NCI-H226 (cell line): ENCODE data around the gene EPS8L3.
"Not testable (repeated sequence)": the region's sequence is repeated elsewhere in the genome, so short reads cannot be mapped to it uniquely, and the experiment has no call there.

Source experiments
- DNase-seq: peaks from one replicate; pipeline ENCODE4 v3.0.0-alpha.2; 2015

EPS8L3 gene

DNA sequence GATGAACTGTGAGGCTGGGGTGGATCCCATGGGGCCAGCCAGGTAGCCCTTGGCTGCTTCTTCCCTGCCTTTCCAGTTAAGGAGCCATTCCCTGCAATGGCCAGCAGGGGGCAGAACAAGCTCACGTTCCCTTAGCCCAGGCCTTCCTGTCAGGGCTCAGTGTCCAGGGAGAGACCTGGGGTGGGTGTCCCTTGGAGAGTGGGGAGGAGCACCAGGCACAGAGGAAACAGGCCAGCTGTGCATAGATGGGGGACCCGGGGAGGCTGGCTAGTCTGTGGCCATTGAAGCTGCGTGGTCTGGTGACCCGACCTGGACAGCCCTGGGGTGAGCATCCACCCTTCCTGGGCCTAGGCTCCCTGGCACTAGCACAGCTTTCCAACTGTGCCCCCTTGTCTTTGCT, 13.2 kb upstream of the EPS8L3 start:
- DNase-seq, result peak; percentile 65

DNA sequence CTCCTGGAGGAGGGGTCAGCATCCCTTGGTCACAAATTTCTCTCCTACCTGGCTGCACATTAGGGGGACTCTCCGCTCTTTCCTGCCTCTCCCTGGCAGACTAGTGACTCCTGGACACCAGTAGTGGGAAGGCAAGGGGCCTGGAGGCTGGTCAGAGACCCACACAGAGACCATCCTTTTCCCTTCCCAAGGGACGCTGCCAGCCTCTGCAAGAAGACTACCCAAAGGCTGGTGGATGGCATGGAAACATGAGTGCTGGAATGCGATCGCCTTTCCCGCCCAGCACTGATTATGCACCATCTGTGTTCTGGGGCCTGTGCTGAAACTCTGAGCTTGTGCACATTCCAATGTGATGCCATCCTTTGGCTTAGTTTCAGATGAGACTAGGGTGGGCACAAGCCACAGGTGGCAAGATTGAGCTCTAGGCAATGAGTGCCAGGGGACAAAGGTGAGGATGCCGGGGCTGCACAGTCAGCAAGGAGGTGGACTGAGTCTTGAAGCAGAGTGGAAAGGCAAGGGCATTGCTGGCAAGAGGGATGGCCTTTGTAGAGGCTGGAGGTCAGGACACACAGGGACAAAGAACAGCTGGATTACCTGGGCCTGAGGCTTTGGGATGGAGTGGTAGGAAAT, 12.6 kb upstream of the EPS8L3 start:
- no peak for DNase-seq

DNA sequence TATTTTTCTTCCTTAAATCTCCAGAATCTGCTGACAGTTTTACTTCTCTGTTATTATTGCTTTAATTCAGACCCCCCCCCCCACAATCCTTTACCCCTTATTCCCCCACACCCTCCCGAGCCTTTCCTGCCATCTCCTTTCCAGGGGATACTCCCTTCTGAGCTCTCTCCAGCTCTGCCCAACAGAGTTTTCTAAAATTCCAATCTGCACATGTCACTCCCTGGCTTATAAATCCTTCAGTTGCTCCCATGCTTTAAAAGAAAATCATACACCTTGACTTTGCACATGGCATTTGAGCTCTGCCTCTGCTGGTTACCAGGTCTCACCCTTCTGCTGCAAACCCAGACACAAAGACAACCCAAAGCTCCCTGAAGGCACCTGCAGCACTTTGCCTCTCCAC, 11.7 kb upstream of the EPS8L3 start:
- DNase-seq, result peak; percentile 76

DNA sequence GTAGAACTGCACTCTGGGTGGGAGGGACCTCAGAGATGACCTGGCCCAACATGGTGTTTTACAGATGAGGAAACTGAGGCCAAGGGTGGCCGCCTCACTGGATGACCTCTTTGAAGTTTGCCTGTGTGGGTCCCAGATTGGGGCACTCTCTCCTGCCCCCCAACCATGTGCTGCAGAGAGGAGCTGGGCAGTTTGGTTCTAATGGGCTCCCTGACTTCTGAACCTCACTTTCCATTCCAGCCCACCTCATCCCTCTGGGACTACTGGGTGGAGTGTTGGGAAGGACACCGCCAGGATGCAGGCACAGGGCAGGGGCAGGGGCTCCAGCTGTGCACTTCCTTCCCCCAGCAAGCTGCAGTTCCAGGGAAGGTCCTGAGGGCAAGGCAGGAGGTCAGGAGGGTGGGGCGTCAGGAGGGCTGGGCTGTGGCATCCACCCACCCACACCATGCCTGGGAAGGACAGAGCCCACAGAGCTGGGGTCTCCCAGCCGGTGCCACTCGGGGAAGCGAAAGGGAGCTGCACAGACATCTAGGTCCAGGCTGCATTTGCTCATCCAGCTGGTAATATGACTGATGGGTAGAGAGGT, 10.3 kb upstream of the EPS8L3 start:
- DNase-seq, result no peak

DNA sequence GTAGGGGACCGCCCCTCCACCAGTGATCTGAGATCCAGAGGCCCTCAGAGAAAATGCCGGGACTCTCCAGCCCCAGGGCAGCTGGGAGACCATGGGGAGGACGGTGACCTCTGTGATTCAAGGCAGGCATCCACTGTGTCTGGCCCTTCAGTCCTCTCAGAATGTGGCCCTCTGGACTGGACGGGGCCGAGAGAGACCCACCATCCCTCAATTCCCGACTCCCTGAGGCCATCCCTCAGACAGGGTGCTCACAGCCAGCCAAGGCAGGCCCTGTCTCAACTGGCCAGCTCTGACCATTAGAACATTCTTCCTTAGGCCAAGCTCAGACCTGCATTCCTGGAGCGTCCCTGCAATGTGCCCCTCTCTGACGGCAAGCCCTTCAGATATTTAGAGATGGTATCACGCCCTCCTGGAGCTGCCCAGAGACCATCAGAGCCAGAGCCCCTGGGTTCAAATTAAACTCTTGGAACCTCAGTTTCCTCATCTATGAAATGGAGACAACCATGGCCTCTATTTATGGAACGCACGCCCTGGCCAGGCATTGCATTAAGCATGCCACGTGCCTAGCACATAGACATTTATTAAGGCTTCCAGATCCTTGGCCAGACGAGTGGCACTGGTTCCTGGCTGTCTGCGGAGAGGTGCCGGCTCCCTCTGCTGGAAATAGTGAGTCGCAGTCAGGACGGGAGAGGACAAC, 9.6 kb upstream of the EPS8L3 start:
- DNase-seq, result peak; percentile 75

DNA sequence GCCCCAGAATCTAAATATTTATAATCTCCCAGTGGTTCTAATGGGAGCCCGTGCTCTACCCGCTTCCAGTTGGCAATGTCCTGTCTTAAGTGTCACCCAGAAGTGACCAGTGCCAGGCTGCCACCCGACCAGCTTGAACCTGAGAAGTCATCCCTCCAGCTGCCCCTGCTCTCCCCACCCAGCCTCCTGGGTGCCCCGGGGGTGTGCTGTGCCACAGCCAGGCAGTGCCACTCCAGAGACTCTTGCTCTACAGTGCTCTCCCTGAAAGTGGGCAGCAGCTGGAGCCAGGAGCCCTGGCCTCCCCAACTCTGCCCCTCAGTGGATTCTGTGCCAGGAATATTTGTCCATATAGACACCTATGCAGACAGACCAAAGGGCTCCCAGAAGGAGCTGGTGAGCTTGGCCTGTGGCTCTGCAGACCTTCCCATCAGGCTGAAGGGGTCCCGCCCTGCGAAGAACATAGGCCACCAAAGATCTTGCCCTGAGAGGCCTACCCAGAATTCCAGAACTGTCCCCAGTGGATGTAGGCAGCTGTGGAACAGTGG, 9.0 kb upstream of the EPS8L3 start:
- DNase-seq, result no peak

DNA sequence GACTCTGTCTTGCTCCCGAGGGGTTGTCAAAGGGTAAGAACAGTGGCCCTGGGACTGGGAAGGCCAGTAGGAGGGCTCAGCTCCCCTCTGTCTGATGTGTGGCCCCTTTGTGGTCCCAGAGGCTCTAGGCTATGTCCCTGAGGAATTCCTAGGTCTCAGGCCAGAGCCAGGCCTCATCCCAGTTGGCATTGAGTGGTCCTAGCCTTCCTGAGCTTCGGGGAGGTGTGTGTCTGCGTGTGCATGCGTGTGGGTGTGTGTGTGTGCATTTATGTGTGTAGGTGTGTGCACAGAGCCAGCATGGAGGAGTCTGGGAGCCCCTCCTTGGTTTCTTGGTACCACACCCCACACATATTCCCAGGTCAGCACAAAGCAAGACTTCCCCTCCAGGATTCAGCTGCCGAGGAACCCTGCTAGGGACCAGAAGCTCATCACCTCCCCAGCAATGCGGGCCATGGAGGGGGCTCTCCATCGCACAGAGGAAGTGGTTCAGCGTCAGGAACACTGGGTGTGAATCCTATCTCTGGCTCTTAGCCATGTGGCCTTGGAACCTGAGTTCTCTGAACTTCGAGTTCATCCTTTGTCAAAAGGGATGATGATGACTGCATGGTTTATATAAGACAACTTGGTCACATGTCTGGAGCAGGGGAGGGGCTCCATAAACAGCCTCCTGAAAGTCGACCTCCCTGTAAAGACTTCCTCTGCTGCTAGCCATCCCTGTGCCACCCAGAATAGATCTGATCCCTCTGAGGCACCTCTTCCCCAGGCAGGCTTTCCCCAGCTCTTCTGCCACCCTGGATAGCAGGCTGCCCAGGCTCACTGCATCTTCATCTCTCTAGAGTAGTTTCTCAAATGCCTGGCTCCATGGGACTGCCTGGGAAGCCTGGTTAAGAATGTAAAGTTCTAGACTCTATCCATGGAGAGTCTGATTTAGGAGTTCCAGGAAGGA, 8.3 kb upstream of the EPS8L3 start:
- no peak for DNase-seq

DNA sequence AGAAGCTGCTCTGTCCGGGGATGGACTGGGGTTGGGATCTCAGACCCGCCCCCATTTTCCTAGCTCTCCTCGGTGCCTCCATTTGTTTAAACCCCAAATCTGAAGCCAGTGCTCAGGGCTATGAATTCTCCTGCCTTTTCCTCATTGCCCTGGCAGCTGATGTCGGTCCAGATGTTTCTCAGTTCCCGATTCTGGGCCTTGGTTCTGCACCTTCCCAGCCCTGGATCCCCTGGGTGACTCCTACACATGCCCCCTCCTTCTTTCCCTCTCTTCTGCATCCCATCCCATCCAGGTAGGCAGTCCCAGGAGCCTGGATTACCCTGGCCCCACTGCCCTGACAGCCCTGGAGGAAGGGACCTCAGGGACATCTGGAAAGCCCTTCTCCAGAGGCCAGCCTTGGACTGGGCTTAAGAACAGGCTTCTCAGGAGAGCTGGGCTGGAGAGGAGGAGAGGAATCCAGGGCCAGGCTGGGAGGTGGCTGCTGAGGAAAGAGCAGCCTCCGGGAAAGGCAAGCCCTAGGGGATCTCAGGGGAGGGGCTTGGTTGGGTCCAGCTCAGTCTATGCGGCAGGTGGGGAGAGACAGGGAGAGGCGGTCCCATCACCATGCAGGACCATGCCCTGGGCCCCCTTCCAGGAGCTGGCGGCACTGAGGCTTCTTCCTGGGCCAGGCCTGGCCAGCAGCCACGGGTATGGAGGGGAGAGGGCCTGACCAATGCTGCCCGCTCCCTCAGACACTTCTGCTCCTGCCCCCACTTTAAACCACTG, 6.8 kb upstream of the EPS8L3 start:
- no peak for DNase-seq

DNA sequence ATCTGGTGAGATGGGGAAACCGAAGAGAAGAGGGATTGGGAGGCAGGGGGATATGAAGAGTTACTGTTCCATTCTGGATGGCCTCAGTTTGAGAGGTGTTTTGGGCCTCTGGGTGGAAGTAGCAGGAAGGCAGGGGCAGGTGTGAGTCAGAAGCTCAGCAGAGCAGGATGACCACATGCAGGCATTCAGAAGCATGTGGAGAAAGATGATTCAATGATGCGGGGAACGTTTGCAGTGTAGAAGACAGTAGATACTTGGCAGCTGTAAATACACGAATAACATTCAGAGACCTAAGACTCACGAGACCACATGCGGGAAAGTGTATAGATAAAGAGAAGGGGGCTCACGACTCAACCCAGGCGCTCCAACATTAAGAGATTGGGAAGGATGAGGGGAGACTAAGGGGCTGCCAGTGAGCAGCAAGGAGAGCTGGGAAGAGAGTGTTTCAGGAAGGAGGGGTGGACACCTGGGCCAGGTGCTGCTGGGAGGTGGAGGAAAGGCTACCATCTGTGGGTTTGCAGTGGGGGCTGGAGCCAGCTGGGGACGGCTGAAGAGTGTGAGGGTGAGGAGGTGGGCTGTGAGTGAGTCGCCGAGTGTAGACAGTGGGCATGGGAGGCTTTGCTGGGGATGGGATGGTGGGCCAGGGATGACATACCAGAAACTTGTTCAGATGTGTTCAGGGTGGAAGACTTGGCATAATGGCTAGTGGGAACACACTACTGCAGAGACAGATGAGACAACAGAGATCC, 5.8 kb upstream of the EPS8L3 start:
- peak; percentile 73 for DNase-seq

DNA sequence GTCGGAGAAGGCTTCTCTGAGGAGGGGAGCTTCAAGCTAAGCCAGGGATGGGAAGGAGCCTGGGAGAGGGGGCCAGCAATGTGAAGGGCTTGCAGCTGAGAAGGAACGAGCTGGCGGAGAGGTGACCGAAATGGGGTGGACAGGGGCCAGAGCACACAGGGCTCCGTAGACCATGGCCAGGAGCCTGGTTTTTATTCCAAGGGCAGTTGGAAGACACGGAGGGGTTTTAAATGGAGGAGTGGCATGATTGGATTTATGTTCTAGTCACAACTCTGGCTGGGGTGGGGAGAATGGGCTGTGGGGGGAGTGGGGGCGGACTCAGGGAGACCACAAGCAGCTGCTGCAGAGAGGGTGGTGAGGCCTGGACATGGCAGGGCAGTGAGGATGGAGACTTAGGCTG, 5.1 kb upstream of the EPS8L3 start:
- DNase-seq, result no peak

DNA sequence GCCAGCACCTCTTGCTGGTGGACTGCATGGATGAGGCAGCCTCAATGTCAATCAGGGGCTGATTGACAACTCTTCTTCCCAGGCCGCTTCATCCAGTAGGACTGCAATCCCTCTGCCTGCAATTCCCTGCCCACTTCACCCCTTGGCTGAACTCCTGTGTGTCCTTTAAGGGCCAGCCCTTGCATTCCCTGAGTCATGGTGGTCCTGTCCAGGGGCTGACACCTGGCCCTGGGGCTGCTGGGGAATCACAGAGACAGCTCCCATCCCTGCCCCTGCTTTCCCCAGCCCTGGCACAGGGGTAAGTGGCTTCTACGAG, 4.6 kb upstream of the EPS8L3 start:
- no peak for DNase-seq

DNA sequence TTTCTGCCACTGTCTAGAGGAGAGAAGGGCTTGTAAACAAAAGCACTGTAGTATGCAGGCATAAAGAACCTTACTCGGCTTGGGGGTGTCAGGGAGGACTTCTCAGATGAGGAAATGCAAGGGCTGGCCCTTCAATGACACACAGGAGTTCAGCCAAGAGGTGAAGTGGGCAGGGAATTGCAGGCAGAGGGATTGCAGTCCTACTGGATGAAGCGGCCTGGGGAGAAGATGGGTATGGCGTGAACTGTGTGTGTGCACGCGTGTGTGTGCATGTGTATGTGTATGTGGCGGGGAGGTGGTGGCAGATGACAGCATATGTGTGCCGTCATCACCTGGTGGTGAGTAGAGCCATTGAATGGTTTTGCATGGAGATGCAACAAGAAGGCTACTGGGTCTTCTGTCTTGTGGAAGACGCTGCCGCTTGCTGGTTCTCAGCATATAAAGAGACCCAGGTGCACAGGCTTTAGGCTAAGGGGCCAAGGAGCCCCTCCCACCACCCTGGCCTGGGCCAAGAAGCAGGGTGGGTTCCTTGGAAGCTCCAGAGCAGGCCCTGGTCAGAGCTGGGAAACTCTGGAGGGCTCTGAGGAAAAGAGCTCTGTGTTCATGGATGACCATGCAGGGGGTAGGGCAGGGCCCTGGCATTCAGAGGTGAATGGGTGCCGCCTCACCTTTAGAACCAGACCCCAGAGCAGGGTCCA, 4.1 kb upstream of the EPS8L3 start:
- no peak for DNase-seq

DNA sequence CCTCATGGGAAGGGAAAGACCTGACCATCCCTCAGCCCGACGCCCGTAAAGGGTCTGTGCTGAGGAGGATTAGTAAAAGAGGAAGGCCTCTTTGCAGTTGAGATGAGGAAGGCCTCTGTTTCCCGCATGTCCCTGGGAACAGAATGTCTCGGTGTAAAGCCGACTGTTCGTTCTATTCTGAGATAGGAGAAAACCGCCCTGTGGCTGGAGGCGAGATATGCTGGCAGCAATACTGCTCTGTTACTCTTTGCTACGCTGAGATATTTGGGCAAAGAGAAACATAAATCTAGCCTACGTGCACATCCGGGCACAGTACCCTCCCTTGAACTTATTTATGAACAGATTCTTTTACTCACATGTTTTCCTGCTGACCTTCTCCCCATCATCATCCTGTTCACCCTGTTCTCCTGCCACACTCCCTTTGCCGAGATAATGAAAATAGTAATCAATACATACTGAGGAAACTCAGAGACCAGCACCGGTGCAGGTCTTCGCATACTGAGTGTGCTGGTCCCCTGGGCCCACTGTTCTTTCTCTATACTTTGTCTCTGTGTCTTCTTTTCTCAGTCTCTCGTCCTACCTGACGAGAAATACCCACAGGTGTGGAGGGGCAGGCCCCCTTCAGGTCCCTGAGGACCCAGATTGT, 3.4 kb upstream of the EPS8L3 start:
- DNase-seq, result not testable (repeated sequence)

DNA sequence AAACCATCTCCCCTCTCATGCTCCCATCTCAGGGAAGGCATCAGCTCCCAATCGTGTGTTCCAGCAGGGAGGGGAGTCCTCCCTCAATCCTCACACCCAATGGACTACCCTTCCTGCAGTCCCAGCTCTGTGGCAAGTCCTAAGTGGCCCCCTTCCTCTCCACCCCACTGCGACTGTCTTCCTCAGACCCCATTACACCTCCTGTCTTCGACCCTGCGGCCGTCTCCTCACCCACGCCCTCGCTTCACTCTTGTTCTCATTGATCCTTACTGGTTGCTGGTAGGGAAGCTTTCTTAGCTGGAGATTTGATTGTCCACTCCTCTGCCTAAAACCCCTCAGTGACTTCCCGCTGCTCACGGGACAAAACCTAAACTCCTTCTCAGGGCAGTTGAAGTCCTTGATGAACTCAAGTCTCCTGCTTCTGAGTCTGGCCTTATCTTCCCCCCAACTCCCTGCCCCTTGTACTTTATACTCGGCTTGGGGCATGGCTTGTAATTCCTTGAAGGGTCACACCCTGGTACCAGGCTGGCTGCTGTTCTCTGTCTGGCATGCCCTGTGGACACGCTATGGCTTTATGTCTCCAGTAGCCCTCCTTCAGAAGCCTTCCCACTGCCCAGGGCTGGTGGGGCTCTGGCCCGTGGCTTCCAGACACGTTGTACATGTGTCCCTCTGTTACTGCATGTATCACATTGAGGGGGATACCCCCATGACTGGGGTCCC, 2.3 kb upstream of the EPS8L3 start:
- no peak for DNase-seq

DNA sequence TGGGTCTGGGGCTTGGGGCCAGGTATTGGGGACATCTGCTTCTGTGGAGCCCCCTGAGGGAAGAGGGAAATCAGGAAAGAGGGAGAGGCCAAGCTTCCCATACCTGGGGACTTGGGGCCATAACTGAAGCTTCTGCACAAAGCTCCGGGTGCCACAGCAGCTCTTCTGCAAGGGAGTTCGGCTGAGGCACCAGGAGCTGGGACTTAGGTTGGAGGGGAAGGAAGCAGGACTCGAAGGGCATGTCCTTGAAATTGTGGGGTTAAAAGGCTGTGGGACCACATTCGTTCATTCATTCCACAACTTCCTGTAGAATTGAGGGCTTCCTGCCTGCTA, 1.7 kb upstream of the EPS8L3 start:
- DNase-seq, result no peak

DNA sequence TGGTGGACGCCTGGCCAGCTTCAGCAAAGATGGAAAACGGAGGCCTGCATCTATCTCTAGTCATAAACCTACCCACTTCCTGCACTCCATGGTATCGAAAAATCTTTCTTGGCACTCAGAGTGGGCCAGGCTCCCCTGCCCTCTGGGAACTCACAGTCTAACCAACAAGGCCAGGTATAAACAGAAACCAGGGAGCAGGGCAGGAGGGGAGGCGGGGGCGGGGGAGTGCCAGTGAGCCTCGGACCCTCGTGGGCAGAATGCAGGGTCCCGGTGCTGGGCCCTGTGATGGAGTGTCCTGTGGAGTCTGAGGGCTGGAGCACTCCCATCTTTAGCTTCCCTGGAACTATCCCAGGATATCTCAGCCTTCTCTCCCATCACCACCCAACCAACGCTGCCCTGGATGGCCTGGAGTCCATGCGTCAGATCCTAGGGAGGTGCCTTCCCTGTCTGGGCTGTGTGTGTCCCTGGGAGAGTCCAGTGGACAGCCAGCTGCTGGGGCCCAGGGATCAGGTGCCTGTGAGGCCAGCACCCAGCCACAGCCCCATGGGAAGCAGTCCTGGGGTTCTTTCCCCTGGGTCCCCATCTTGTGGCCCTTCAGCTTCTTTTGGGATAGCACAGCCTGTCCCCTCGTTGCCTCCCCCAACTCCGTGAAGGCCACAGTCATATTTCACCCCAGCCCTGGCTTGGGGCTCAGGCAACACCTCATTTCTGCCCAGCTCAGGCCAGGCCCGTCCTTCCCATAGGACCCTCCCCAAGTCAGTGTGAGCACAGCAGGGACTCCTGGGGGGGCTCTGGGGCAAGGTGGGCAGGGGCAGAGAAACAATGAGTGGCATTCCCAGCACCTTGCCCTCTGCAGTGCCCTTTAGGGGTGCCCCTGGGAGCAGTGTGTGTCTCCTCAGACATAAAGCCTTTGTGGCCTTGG, 1.1 kb upstream of the EPS8L3 start:
- no peak for DNase-seq

DNA sequence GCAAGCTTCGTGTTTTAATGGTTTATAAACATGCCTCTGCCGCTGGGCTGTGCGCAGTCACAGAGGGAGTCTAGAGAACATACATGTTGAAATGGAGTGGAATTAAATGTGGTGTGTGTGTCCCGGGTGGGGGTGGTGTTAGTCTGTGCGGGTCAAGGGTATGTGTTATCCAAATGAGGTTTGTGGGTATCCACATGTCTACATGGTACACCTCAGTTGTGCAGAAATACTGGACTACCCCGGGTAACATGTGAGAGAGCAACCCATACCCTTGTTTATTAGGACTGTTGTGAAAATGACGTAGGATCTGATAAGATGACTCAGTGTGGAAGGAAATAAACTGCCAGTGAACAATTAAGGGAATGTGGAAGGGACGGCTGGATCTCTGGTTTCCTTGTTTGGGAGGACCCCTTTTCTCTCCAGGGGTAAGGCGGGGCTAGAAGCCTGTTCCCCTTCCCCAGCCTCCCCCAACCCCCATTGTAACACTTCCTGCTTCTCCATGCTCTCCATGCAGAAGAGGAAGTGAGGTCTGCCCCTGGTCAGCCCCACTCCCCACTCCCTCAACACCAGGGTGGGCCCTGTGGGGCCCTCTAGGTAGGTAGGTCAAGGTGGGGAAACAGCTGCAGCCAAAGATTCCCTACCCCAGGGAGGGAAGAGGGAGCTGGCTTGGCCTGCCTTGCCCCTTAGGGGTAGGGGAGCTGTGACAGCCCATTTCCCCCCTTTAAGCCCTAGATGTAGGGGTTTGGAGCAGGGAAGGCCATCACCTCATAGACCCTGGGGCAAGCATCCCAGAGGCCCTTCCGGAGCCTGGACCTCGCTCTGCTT, 690 bp downstream of the EPS8L3 start:
- DNase-seq, result peak; percentile 45

DNA sequence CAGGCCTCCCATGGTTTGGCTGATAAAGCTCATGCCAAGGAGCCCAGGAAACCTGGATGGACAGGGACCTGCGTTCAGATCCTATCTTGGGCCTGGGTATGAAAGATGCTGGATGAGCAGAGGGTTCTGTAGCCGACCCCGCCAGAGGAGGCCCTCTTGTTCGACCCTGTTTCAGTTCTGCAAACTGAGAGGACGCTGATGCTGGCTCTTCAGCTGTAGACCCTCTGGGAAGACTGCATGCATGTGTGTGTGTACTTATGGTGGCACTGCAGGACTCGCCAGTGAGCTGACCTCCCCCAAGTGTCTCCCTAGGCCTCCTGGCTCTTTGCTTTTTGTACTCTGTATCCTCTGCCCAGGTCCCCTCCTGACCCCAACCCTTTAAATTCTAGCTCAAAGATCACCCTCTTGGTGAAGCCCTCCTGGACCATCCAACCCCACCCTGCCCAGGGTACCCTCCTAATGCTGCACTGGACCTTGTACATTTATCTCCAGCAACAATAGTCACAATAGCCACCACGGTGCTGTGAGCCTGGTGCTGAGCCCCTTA, 1.6 kb downstream of the EPS8L3 start:
- no peak for DNase-seq
